SK-N-MC (cell line): ENCODE results near the gene ADAM10.

Experiments
- EZH2 ChIP-seq: fragments of 200-600 bp; sonication (generic); IDR thresholded peaks from one replicate; pipeline ENCODE4 v1.6.1; 2017; ENCODE audit warnings: antibody characterized with exemption
- FOXP2 ChIP-seq: optimal IDR thresholded peaks from 2 replicates; pipeline ENCODE3; 2011; ENCODE audit warnings: mild to moderate bottlenecking, moderate library complexity; ENCODE audit not compliant: insufficient read depth; ENCODE audit errors: extremely low read length, control extremely low read depth
- POLR2AphosphoS5 ChIP-seq: IDR thresholded peaks from 2 replicates; pipeline ENCODE4 v1.6.1; 2012; ENCODE audit warnings: mild to moderate bottlenecking, low read depth, low read length, borderline replicate concordance

DNA sequence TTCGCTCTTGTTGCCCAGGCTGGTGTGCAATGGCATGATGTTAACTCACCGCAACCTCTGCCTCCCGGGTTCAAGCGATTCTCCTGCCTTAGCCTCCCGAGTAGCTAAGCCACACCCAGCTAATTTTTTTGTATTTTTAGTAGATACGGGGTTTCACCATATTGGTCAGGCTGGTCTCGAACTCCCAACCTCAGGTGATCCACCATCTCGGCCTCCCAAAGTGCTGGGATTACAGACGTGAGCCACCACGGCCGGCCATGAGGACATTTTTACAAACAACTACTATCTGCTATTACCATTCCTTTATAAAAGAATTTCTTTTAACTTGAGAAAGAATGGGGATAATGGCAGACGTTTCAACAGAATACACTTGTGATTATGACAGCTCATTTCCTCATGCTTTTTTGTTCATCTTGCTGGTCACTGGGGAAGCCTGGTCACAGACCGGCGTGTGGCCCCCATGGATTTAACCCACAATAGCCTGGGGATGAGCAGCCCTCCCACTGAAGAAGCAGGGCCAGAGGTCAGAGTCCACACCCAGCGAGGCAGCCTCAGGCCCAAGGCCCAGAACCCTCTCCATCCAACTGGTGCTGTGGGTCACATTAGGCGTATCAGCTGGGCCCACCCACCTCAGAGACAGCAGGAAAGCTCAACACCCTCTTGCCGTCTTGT lies 205.7 kb downstream of the ADAM10 start:
- TF ChIP-seq EZH2 (no peak), POLR2AphosphoS5 (no peak), FOXP2 (no peak)
